Medulla oblongata (tissue), 1 donor: ENCODE results near the gene TFCP2.
A peak's percentile ranks its signal among the peaks of the same experiment; 100 is the strongest.
"Not testable (repeated sequence)": the region's sequence is repeated elsewhere in the genome, so short reads cannot be mapped to it uniquely, and the experiment has no call there.

ENCODE experiments used
- DNase-seq: peaks from one replicate; pipeline ENCODE4 v3.0.0-alpha.2; 2015; ENCODE audit errors: extremely low spot score

The TFCP2 gene, protein sequence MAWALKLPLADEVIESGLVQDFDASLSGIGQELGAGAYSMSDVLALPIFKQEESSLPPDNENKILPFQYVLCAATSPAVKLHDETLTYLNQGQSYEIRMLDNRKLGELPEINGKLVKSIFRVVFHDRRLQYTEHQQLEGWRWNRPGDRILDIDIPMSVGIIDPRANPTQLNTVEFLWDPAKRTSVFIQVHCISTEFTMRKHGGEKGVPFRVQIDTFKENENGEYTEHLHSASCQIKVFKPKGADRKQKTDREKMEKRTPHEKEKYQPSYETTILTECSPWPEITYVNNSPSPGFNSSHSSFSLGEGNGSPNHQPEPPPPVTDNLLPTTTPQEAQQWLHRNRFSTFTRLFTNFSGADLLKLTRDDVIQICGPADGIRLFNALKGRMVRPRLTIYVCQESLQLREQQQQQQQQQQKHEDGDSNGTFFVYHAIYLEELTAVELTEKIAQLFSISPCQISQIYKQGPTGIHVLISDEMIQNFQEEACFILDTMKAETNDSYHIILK

DNA sequence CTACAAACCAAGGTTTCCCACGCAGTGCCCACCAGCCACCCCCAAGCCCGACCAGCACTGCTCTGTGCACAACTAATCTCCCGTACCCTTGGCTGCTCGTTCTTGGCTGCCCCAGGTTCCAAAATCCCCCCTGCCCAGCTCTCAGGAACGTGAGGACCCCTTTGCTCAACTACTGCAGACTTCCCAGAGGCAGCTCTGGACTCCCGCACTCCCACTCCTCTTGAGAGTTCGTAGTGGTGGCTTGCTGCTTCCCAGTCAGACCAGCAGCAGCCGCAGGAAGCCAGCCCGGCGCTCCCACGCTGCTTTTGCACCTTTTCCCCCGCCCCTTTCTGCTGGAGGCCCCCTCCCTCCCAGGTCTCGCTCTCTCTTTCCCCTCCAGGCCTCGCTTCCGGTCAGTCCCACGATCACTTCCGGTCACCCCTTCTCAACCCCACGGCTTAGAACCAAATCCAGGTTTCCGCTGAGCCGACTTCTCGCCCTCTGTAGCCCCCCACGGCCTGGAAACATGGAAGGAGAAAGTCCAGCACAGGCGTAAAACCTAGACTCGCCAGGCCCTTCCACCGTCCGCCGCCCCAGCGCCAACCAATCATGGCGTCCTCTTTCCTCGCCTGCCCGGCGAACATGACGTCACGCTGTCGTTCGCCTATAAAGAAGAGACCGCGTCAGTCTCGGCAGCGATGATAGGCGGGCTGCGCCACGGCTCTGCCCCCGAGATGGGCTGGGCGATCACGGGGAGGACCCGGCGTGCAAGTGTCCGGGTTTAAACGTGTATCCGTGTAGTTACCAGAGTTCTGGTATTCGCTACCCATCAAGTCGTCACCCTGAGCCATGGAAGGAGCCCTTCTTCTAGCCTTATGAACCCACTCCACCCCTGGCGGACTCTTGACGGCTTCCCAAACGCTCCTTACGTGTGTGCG lies at the start of gene TFCP2:
TFCP2 (minus strand) TSS at position 621 of the 917 bp plus-strand sequence. CDS start 713 bp downstream, outside the sequence.
- DNase-seq, result peak; percentile 97

DNA sequence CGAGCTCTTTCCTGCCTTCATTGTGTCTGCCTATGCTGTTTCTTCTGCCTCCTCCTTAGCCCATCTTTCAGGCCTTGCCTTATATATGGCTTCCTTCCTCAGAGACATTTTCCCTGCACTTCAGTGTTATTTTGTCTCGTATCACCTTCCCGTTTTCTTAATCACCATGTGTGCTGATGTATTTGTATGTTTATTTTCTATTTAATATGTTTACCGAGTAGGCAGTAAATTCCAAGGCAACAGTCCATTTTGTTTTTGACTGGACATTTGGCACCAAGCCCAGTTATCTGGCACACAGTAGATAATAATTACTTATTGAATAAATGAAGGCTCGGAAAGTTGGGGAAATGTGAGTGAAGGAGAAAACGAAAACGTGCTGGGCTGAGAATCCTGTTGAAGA lies 49.5 kb upstream of the TFCP2 start:
- DNase-seq, result no peak

DNA sequence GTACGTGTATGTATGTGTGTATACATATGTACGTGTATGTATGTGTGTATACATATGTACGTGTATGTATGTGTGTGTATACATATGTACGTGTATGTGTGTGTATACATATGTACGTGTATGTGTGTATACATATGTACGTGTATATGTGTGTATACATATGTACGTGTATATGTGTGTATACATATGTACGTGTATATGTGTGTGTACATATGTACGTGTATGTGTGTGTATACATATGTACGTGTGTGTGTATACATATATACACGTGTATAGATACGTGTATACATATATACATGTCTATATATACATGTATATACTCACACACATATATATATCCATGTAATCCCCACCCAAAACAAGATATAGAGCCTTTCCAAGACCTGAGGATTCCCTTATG lies 46.9 kb upstream of the TFCP2 start:
- DNase-seq, result not testable (repeated sequence)

DNA sequence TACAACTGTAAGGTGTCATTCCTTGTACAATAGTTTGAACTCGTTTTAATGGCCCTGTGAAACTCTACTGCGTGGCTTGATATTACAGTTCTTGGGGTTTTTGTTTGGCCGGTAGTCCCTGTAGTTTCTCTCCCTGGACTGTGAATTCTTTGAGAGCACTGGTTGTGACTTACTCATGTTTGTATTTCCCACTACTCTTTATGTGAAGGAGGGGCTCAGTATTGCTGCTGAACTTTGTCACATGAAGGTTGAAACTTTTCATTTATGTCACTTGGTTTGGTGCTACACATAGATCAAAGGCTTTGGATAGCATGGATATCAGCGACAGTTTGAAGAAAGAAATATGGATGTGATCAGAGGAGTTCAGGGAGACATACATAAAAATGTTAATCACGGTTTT lies 46.4 kb upstream of the TFCP2 start:
- no peak for DNase-seq

DNA sequence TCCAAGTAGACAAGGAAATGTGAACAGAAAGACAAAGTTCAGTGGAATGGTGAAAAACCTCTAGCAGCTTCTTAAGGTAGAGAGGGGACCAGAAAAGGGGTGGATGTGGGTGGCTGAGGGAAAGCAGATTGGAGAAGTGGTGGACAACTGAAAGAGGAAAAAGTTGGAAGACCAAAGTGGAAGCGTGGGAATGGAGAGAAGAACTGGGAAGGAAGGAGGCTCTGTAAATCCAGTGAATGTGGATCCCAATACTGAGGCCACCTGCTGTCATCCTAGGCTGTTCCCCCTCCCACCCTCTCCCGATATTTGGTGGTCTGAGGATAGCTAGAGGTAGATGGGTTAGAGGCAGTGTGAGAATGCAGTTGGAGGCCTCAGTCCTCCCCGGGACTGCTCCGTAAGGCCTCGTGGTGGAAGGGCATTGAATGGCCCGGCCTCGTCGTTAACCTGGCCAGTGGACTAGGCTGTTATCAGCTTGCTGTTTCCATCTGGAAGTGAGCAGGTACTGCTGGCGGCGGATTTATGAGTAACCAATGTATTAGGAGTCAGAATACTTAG lies 45.7 kb upstream of the TFCP2 start:
- DNase-seq, result no peak

DNA sequence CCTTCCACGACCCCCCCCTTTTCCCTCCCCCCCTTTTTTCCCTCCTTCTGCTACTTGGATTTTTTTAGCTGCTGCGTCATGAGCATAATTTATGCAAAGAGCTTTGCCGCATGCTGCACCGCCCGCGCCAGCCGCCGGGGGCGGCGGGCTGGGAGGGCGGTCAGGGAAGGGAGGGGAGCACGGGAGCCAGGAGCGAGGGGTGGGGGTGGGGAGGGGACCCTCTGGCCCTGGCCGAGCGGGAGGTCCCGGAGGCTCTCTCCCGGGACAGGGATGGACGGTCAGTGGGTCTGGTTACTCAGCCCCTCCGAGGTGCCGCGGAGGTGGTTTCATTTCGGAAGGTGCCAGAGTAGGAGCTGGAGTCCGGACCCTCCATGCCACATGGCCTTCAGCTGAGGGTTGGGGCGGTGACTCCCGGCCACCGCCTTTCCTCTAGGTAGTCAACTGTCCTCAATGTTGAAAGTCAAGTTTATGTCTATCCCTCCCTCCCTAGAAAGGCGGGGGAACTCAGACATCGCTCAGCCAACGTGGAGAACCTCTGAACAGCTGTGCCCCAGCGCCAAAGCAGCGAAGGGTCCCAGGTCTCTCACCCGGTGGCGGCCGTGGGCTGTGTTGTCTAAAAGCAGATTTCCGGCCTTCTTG lies 45.2 kb upstream of the TFCP2 start, which contains the start of gene POU6F1:
POU6F1 (minus strand) TSS at position 95 of the 639 bp plus-strand sequence. CDS start 11,226 bp downstream, outside the sequence.
- peak; percentile 90 for DNase-seq

DNA sequence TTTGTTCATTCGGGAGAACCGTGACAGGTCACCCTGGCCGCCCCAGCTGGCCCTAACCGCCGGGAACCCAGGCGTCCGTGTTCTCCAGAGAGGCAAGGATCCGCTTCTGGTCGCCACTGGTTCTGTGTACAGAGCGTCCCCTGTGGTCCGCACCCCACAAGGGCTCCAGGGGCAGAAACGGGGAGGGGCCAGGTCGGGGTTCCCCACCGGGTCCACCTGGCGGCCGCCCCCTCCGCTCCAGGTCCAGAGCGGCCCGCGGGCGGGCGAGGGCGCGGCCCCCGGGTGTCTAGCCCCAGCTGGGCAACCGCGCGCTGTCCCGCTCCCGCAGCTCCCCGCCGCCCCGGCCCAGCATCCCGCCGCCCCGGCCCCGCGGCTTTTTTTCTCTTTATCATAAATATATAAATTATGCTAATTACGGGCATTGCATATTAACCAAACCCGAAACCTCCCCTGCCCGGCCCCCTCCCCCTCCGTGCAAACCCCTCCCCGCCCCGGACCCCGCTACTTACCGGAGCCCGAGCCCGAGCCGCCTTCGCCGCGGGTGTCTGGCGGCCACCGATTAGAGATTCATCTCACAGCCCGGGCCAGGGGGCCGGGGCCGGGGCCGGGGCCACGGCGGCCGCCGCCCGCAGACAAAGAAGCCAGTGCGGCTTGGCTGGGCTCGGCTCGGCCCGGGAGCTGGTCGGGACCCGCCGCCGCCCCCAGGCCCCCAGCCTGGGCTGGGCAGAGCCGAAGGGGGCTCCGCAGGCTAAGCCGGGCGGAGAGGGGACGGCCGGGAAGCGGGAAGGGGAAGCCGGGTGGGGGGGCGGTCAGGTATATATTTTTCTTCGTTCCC lies 44.4 kb upstream of the TFCP2 start:
- peak; percentile 73 for DNase-seq

DNA sequence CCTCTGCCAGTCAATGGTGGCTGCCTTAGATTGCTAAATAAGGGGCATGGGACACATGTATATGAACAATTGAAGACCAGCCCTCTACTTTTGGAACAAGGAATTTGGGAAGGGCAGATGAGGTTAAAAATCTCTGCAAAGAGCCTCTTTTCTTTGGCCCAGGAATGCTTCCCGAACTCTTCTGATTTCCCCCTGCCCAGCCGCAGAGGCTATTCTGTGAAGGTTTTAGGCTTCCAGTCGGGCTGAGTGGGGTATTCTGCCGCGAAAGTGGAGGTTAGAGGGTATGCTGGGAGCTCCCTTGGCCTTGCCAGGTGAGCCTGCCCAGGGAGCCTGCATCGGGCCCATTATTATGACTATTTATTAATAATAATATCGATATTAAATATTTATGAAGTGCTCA lies 43.7 kb upstream of the TFCP2 start:
- DNase-seq, result no peak

DNA sequence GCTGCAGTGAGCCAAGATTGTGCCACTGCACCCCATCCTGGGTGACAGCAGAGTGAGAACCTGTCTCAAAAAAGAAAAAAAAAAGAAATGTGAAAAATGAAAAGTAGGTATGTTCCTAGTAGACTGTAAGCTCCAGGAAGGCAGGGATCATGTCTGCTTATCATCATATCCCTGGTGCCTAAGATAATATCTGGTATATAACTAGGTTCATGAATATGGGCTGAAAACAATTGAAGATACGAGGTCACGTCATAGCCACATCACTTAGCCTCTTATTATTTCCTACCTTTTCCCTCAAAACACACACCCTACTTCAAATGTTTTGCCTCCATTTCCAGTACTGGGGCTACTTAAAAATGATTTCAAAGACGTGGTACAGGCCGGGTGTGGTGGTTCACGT lies 42.0 kb upstream of the TFCP2 start:
- no peak for DNase-seq

DNA sequence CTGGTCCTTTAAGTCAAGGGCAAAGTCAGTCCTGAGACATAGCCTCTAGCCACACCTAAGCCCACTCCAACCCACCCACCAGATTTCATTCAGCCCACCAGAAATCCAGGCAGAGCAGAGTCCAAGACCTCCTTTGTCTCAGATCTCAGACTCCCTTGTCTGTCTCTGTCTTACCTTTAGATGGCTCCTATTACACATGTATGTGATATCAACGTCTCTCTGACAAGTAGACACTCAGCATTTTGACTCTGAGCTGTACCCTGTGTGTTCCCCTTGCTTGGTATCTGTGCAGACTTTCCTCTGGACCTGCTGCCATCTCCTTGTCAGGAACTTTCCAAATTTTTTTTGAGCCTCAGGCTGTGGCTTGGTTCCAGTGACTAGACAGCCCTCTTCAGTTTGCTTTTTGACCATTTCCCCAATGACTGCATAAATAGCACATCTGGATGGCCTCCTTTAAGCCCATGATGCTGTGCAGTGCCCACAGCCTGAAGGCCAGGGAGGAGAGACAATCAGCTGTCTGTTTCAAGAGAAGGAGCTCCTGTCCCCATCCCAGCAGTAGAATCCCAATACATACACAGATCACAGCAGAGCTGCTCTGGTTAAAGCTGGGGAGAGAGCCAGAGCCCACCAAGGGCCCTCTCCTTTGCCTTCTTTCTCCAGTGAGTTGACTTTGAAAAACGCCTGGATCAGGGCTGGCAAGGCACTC lies 37.9 kb upstream of the TFCP2 start:
- DNase-seq, result peak; percentile 81

DNA sequence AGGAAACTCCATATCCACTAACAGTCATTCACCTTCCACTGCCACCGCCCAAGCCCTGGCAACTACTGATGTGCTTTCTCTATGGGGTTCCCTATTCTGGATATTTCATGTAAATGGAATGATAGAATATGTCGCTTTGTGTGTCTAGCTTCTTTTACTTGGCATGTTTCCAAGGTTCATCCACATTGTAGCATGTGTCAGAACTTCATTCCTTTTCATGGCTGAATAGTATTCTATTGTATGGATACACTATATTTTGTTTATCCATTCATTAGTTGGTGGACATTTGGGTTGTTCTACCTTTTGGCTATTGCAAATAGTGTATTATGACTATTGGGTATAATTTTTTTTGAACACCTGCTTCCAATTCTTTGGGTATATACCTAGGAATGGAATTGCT lies 36.3 kb upstream of the TFCP2 start:
- DNase-seq, result no peak

DNA sequence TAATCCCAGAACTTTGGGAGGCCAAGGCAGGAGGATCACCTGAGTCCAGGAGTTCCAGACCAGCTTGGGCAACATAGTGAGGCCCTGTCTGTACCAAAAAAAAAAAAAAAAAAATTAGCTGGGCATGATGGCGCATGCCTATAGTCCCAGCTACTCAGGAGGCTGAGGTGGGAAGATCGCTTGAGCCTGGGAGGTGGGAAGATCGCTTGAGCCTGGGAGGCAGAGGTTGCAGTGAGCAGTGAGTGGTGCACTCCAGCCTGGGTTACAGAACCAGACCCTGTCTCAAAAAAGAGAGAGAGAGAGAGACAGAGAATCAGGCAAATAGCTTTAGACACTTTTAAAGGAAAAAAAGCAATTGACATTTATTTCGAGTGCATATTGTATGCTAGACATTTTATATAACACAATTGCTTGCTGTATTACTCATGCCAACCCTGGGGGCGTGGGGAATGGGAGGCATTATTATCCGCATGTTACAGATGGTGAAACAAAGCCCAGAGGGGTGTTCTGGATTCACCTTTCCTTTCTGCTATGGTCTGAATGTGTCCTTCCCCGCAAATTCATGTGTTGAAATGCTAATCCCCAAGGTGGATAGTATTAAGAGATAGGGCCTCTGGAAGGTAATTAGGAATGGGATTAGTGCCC lies 35.2 kb upstream of the TFCP2 start:
- no peak for DNase-seq

DNA sequence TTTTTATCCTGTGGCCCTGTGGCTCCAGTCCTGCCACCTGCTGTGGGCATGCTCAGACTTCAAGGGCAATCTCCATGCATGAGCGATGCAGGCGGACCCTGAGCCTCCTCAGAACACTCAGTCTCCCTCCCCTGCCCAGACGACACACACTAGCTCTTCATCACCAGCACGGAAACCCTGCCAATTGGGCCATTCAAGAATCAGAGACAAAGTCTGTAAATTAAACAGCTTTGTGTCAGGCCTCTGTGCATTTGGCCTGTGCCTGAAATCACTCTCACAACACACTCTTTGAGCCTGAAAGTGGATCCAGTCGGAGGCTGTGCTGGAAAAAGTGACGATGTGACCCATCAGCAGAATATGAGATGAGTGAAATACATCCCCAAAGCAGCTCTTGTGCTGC lies 32.4 kb upstream of the TFCP2 start:
- peak; percentile 62 for DNase-seq

DNA sequence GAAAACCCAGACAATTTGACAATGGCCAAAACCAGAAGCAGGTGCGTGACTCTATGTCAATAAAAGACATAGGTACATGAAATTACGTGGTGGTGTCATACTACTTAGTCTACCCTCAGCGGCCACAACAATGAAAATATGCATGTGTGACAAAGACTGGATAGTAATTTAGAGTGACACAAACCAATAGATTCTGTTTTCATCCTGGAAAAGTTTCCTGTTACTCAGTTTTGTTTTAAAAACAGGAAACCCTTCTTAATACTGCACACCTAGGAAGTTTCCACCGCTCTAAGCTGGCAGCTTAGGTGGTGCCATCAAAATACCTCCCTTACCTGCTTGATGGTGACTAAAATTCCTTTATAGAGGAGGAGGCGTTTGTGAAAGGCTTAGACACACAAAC lies 29.8 kb upstream of the TFCP2 start:
- no peak for DNase-seq

DNA sequence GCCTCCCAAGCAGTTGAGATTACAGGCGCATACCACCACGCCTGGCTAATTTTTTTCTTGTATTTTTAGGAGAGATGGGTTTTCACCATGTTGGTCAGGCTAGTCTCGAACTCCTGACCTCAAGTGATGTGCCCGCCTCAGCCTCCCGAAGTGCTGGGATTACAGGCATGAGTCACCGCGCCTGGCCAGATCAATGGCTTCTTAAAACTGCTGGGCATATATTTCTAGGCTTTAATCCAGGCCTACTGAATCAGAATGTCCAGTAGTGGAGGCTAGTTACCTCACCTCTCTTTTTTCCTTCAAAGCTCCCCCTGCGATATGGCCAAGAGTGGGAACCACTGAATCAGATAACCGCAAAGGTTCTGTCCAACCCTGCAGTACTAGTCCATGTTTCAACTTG lies 27.9 kb upstream of the TFCP2 start:
- DNase-seq, result no peak

DNA sequence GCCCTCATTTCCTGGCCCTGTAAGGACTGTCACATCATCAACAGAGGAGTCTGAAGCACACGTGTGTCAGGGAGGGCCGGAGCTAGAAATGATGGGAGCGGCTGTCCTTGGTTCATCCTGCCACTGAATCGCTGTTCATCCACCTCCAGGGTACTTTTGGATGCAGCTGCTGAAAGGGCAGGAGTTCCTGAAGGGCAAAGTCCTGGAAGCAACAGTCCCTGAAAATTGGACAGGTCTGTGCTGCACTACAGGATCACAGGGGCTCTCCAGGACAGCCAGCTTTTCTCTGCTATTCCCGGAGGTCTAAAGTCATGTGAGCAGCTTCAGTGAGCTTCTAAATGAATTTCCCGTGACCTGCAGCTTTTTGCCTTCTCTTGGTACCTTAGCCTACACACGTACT lies 27.2 kb upstream of the TFCP2 start:
- DNase-seq, result no peak

DNA sequence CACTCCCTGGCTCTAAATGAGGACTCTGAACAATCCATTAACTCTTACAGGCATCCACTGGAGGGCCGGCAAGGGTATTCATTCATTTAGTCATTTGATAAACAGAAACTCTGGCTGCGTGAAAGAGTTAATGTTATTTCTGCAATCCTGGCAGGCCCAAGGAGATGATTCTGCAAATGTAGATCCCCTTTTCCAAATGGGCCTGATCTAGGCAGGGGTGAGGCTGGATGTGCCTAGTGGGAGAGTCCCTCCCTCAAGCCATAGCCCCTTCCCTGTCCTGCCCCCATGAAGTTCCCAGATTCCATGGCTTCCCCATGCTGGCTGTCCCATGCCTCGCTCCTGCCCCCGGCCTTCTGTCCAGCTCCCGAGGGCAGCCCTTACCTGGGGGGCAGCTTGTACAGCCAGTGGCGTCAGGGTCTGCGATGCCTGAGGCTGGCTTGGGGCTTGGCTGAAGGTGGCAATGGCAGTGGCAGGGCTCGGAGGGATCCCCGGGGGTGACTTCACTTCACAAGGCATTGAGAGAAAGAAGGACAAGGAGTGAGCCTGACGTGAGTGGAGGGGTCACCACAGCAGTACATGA lies 26.5 kb upstream of the TFCP2 start:
- no peak for DNase-seq

DNA sequence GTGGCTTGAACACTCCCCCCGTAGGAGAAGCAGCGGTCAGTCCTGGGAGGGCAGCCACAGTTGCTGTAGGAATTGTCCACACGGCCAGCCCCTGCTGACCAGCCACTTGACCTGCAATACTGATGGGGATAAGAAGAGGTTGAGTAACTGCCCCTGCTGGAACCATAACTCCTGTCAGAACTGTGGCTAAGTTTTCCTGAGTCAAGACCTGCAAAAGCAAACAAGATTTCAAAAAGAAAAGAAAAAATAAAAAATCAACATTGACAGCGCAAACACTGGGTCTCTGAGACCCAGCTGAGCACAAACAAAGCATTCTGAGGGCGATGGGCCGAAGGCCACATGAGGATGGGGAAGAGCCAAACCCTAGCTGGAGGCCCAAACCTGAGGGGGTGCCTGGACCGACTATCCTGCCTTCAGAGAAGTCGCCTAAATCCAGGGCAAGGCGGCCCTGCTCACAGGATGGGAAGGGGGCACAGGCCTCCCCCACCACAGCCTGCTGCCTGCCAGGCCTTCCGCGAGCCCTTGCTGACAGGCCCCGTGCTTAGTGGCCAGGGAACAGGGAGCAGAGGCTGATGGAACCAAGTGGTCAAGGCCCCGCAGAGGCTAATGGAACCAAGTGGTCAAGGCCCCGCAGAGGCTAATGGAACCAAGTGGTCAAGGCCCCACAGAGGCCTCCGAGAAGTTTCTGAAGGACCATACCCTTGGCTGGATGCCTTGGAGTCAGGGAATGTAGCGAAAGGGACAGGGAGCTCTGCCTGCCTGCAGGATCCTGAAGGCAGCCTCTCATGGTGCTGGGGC lies 25.8 kb upstream of the TFCP2 start:
- DNase-seq, result no peak
